Ovary (tissue), 3 donors: ENCODE results near the gene RAB27A.

Source experiments
- CTCF ChIP-seq, 3 donors: fragments of 450-650 bp in 2 of 3; fragments of 200-600 bp in 1 of 3; IDR thresholded peaks; one replicate each; pipeline versions ENCODE4 v1.5.1 to v1.8.0; 2016 to 2022; ENCODE audit warnings: antibody characterized with exemption in 3 of 3, mild to moderate bottlenecking in 1 of 3
- EP300 ChIP-seq: sonication (generic); formaldehyde crosslinking; IDR thresholded peaks from one replicate; pipeline ENCODE4 v1.6.1; 2017; ENCODE audit warnings: antibody characterized with exemption
- POLR2A ChIP-seq: fragments of 450-650 bp; IDR thresholded peaks from one replicate; pipeline ENCODE4 v1.6.1; 2017; ENCODE audit warnings: antibody characterized with exemption, mild to moderate bottlenecking, moderate library complexity
- donor health status: DM: no; HTN: no; CAD: no.

GRCh38 chr15:55239440-55240124 is 50.0 kb downstream of the RAB27A start:
- no peak for TF ChIP-seq CTCF (IDR thresholded peaks at IDR 0.05)
- no peak for TF ChIP-seq POLR2A
- no peak for TF ChIP-seq EP300
